Activated CD8-positive, alpha-beta T cell treated with anti-CD3 and anti-CD28 coated beads for 36 hours (primary cell): ENCODE data around the gene ABCD2. TPM values are rescaled to one million over a fixed set of nuclear protein-coding genes. Genes with fewer than 3 reads are reported as not detected.

Experiments used
- ATAC-seq: fragments of 200-7000 bp; cut with Tn5 transposase; one replicate; pipeline ENCODE4 v1.10.0; 2021; ENCODE audit warnings: mild to moderate bottlenecking, moderate library complexity
- CTCF ChIA-PET: fragments of 350-600 bp; sonication (Branson Sonifier 250); formaldehyde crosslinking; loops from one replicate; lab custom pipeline; 2021; ENCODE audit warnings: antibody characterized with exemption; lab: Charles Lee
- POLR2A ChIA-PET: fragments of 350-600 bp; sonication (Branson Sonifier 250); formaldehyde crosslinking; loops from one replicate; lab custom pipeline; 2021; ENCODE audit warnings: antibody characterized with exemption; lab: Charles Lee
- DNase-seq: peaks from one replicate; pipeline ENCODE4 v3.0.0-alpha.2; 2020
- H3K27ac Mint-ChIP-seq: one replicate; pipeline ENCODE4 v1.8.0; 2021; ENCODE audit warnings: mild to moderate bottlenecking, mixed read lengths
- H3K27me3 Mint-ChIP-seq: one replicate; pipeline ENCODE4 v1.8.0; 2021; ENCODE audit warnings: mixed read lengths
- H3K36me3 Mint-ChIP-seq: one replicate; pipeline ENCODE4 v1.8.0; 2021; ENCODE audit warnings: low read depth, mixed read lengths
- H3K4me1 Mint-ChIP-seq: one replicate; pipeline ENCODE4 v1.8.0; 2021; ENCODE audit warnings: low read depth, mixed read lengths
- H3K4me3 Mint-ChIP-seq: one replicate; pipeline ENCODE4 v1.8.0; 2021; ENCODE audit warnings: mild to moderate bottlenecking, moderate library complexity, mixed read lengths
- H3K9me3 Mint-ChIP-seq: one replicate; pipeline ENCODE4 v1.8.0; 2021; ENCODE audit warnings: mixed read lengths
- intact Hi-C: fragments of 100-400 bp; cut with micrococcal nuclease; formaldehyde crosslinking; loops from one replicate; pipeline ENCODE4 v1.10.0; 2022
- total RNA-seq, 2 experiments: library from RNA; stranded (reverse); gene quantifications; one replicate each; pipeline ENCODE4 v1.2.3, GENCODE V29; 2021
- TF ChIP-seq, protein P1 (sequence below): fragments of 200-600 bp; IDR thresholded peaks from one replicate; pipeline ENCODE4 v1.8.0; 2022; ENCODE audit warnings: antibody characterized with exemption, mild to moderate bottlenecking

Gene ABCD2
- total RNA-seq, 2 experiments from 2014 or later, result 3.8 to 4.0 TPM

DNA sequence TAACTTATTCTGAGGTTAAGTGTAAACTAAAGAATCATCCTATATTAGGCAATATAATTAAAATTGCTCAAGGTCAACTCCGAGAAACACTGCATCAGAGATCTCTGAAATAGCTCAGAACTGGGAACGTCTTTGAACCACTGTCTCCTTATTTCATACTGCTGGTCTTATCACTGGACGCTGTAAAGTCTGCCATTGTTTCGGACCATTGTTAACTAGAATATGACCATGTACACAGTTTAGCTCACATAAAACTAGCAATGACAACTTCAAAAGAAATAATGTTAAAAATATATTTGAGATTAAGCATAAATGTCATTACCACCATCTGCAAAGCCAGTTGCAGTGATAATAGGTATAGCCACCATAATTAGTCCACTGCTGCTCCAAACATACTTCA is 2.9 kb downstream of the ABCD2 start:
- POLR2A ChIA-PET, result interaction anchor here (0.6 kb wide), 1 partner anchor 22 kb away, joined by 6 read pairs; no protein-coding TSS in a partner anchor
- TF ChIP-seq, protein P1, sequence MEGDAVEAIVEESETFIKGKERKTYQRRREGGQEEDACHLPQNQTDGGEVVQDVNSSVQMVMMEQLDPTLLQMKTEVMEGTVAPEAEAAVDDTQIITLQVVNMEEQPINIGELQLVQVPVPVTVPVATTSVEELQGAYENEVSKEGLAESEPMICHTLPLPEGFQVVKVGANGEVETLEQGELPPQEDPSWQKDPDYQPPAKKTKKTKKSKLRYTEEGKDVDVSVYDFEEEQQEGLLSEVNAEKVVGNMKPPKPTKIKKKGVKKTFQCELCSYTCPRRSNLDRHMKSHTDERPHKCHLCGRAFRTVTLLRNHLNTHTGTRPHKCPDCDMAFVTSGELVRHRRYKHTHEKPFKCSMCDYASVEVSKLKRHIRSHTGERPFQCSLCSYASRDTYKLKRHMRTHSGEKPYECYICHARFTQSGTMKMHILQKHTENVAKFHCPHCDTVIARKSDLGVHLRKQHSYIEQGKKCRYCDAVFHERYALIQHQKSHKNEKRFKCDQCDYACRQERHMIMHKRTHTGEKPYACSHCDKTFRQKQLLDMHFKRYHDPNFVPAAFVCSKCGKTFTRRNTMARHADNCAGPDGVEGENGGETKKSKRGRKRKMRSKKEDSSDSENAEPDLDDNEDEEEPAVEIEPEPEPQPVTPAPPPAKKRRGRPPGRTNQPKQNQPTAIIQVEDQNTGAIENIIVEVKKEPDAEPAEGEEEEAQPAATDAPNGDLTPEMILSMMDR, result no peak
- ATAC-seq, result no peak
- H3K36me3 Mint-ChIP-seq, result peaks cover 10% of the 10 kb centered on the region
- intact Hi-C loops, result no loop called here
- H3K27me3 Mint-ChIP-seq, result no peaks in the 10 kb centered on the region
- CTCF ChIA-PET, result no interaction called here
- no peak for DNase-seq
- peak overlapping the region; percentile 75 for H3K4me3 Mint-ChIP-seq
- H3K27ac Mint-ChIP-seq, result peak overlapping the region; percentile 83
- H3K9me3 Mint-ChIP-seq, result peaks cover 2% of the 10 kb centered on the region
- H3K4me1 Mint-ChIP-seq, result peaks cover 34% of the 10 kb centered on the region

DNA sequence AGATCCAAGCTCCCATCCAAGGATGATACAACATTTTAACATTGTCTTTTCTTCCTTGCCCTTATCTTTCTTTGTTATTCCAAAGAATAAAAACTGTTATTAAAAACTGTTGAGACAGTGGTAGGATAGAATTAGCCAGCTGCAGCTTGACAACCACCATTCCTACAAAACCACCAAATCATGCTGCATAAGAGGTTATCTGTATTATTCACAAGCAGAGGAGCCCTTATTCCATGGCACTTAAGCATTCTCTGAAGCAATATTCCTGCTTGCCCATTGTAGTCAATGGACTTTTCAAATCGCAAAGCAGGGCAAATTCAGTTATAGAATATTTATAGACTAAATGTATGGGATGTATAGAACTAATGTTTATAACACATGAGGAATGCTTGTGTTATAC is 3.4 kb downstream of the ABCD2 start:
- ChIA-PET POLR2A (no interaction called here), CTCF (no interaction called here)
- Mint-ChIP-seq H3K27me3 (no peaks in the 10 kb centered on the region), H3K36me3 (peaks cover 11% of the 10 kb centered on the region), H3K4me3 (peak overlapping the region; percentile 75), H3K27ac (peak overlapping the region; percentile 83), H3K9me3 (peaks cover 2% of the 10 kb centered on the region), H3K4me1 (peaks cover 36% of the 10 kb centered on the region)
- intact Hi-C loops, result no loop called here
- no peak for DNase-seq
- ATAC-seq, result no peak
- TF ChIP-seq, protein P1, result no peak

DNA sequence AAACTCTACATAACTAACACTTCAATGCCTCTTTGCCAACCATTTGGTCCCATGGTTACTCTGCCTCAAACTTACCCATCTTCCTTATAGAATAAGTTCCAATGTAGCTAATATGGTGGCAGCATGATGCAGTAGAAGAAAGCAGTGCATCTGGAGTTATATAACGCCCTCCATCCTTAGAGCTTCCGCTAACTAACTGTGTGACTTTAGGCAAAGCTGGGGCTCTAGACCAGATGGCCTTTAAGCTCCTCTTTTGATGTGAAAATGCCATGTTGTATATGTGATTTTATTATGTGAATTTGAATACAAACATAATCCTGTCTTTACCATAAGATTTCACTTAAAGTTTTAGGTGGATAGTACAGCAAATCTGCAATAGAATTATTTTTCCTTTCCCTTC is 6.1 kb downstream of the ABCD2 start:
- intact Hi-C loops, result no loop called here
- peaks cover 2% of the 10 kb centered on the region for H3K9me3 Mint-ChIP-seq
- peak overlapping the region; percentile 84 for H3K27ac Mint-ChIP-seq
- DNase-seq, result no peak
- no peaks in the 10 kb centered on the region for H3K27me3 Mint-ChIP-seq
- H3K4me3 Mint-ChIP-seq, result peak overlapping the region; percentile 69
- no peak for ATAC-seq
- H3K4me1 Mint-ChIP-seq, result peaks cover 56% of the 10 kb centered on the region
- TF ChIP-seq, protein P1, result no peak
- CTCF ChIA-PET, result interaction anchor here (1.5 to 1.8 kb wide), 2 partner anchors 9 to 21 kb away, joined by 4 to 5 read pairs; no protein-coding TSS in a partner anchor
- peaks cover 22% of the 10 kb centered on the region for H3K36me3 Mint-ChIP-seq
- POLR2A ChIA-PET, result interaction anchor here (0.6 kb wide), 1 partner anchor 26 kb away, joined by 3 read pairs; no protein-coding TSS in a partner anchor

DNA sequence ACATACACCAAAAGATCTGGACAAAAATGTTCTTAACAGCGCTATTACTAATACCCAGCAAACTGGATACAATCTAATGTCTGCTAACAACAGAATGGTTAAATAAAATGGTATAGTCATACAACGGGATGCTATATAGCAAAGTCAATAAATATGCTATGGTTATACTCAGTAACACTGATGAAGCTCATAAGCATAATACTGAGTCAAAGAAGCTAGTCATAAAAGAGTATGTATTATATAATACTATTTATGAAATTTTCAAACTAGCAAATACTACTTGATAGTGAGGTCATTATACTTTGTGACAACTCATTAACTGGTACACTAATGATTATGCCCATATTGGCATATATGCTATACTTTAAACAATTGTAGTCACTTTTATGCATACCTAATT is 7.4 kb downstream of the ABCD2 start:
- intact Hi-C loops, result no loop called here
- POLR2A ChIA-PET, result interaction anchor here (1.5 kb wide), 1 partner anchor 7 kb away, joined by 4 read pairs; the partner anchor contains the start of gene ABCD2
- DNase-seq (no peak), ATAC-seq (no peak)
- Mint-ChIP-seq H3K4me1 (peaks cover 56% of the 10 kb centered on the region), H3K27ac (no peak overlapping the region), H3K4me3 (no peak overlapping the region), H3K36me3 (peaks cover 25% of the 10 kb centered on the region), H3K9me3 (peaks cover 2% of the 10 kb centered on the region), H3K27me3 (no peaks in the 10 kb centered on the region)
- TF ChIP-seq, protein P1, result no peak
- CTCF ChIA-PET, result interaction anchor here (1.3 to 1.8 kb wide), 3 partner anchors 16 to 20 kb away, joined by 3 to 5 read pairs (median 4); no protein-coding TSS in a partner anchor

DNA sequence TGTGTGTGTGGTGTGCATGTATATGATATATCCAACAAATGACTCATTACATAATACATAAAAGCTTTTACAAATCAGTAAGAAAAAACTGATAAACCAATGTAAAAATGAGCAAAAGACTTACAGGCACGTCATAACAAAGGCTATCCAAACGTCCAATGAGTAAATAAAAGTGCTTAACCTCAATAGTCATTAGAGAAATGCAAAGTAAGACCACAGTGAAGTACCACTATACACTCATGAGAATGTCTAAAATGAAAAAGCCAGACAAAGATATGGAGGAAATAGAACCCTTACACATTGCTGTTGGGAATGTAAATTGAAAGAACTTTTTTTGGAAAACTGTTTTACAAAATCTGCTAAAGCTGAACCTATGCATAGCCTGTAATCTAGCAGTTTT is 7.8 kb downstream of the ABCD2 start:
- H3K9me3 Mint-ChIP-seq, result peaks cover 2% of the 10 kb centered on the region
- no peak for DNase-seq
- H3K4me1 Mint-ChIP-seq, result peaks cover 58% of the 10 kb centered on the region
- no peaks in the 10 kb centered on the region for H3K27me3 Mint-ChIP-seq
- ChIA-PET CTCF (interaction anchor here (1.3 to 2.7 kb wide), 4 partner anchors 8 to 19 kb away, joined by 3 to 16 read pairs (median 5); partner anchors contain the start of gene ABCD2), POLR2A (interaction anchor here (1.5 kb wide), 1 partner anchor 8 kb away, joined by 4 read pairs; the partner anchor contains the start of gene ABCD2)
- H3K36me3 Mint-ChIP-seq, result peaks cover 27% of the 10 kb centered on the region
- intact Hi-C loops, result no loop called here
- no peak for ATAC-seq
- TF ChIP-seq, protein P1, result no peak
- H3K4me3 Mint-ChIP-seq, result peak overlapping the region; percentile 24
- H3K27ac Mint-ChIP-seq, result no peak overlapping the region
